Measurements from ENCODE around the gene DOCK2.

Gene DOCK2

DNA sequence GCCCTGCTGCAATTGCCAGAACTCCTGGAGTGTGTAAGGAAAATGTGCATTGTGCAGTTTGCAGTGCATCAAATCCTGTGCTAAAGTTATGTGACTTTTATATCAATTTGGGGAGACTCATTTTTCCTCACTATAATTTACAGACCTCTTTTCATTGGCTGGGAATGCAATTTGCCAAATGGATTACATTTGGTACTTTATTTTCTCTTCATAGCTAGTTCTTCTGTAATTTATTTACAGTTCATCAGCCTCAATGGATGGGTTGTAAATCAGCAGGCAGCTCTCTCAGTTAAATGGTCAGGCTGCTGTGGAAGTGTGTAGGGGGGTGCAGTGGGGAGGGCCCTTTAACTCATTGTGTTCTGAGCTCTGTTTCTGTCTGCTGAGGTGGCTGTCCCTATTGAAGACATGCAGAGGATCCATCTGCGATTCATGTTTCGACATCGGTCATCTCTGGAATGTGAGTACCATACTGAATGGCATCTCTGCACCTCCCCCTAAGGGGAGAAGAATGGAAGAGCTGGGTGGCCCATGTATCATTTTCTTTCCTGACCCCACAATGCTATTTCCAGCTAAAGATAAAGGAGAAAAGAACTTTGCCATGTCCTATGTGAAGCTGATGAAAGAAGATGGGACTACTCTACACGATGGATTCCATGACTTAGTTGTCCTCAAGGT, 74.6 kb downstream of the DOCK2 start:
- Histone ChIP-seq H3K14ac (ENCODE audit: low read length) (no peak overlapping the region), H3K18ac (ENCODE audit: low read length) (no peak overlapping the region), H3K27ac (replicated peaks; ENCODE audit: low read length) (no peak overlapping the region), H3K27me3 (ENCODE audit: control insufficient read depth in 3 of 3, insufficient read depth in 3 of 3, low read depth in 1 of 3, low read length in 3 of 3) (no peaks in the 10 kb centered on the region), H3K9ac (ENCODE audit: low read depth, low read length, poor library complexity) (no peak overlapping the region), H2BK15ac (ENCODE audit: low read length) (no peak overlapping the region), H2BK120ac (ENCODE audit: low read depth, low read length) (no peak overlapping the region), H2AK5ac (ENCODE audit: low read depth, low read length) (no peak overlapping the region), H2BK12ac (ENCODE audit: low read length) (no peak overlapping the region), H3K23ac (ENCODE audit: low read depth, low read length, poor library complexity) (no peak overlapping the region), H2BK5ac (ENCODE audit: low read length) (no peak overlapping the region), H2AFZ (ENCODE audit: low read length) (no peak overlapping the region), H3K4me1 (ENCODE audit: control insufficient read depth in 2 of 2, insufficient read depth in 1 of 2, low read depth in 1 of 2, low read length in 2 of 2) (peaks cover 3 to 6% of the 10 kb centered on the region in 2 donors), H3K9me3 (replicated peaks in 1 of 2; ENCODE audit: control insufficient read depth in 2 of 2, insufficient read depth in 1 of 2, low read depth in 1 of 2, low read length in 2 of 2) (peaks cover 0 to 4% of the 10 kb centered on the region in 2 donors), H3K36me3 (replicated peaks in 1 of 2; ENCODE audit: control insufficient read depth in 2 of 2, insufficient read depth in 2 of 2, low read length in 2 of 2) (no peaks in the 10 kb centered on the region), H3K4me2 (ENCODE audit: insufficient read depth, low read length, poor library complexity, severe bottlenecking) (no peak overlapping the region), H4K8ac (ENCODE audit: low read depth, low read length) (no peak overlapping the region), H4K91ac (ENCODE audit: low read depth, low read length, poor library complexity) (no peak overlapping the region), H3K79me1 (ENCODE audit: low read depth, low read length) (no peaks in the 10 kb centered on the region), H3K4me3 (ENCODE audit: low read length in 2 of 2) (no peak overlapping the region), H3K4ac (ENCODE audit: low read length) (no peak overlapping the region)
- DNase-seq (ENCODE audit: low spot score) = no peak
- no CpG with 5 or more reads among the region's 4 CpGs for WGBS, 2 donors (ENCODE audit: extremely low coverage in 2 of 2, insufficient read length in 2 of 2, insufficient replicate concordance in 1 of 2)

GRCh38 chr5:169712428-169712827, 75.4 kb downstream of the DOCK2 start:
- peaks cover 0 to 4% of the 10 kb centered on the region in 2 donors for H3K9me3 ChIP-seq (replicated peaks in 1 of 2; ENCODE audit: control insufficient read depth in 2 of 2, insufficient read depth in 1 of 2, low read depth in 1 of 2, low read length in 2 of 2)
- H2AFZ ChIP-seq (ENCODE audit: low read length) = no peak overlapping the region
- no peak overlapping the region for H3K18ac ChIP-seq (ENCODE audit: low read length)
- H3K36me3 ChIP-seq (replicated peaks in 1 of 2; ENCODE audit: control insufficient read depth in 2 of 2, insufficient read depth in 2 of 2, low read length in 2 of 2) = no peaks in the 10 kb centered on the region
- H2BK5ac ChIP-seq (ENCODE audit: low read length) = no peak overlapping the region
- no peak overlapping the region for H3K9ac ChIP-seq (ENCODE audit: low read depth, low read length, poor library complexity)
- H4K8ac ChIP-seq (ENCODE audit: low read depth, low read length) = no peak overlapping the region
- no peak overlapping the region for H2BK120ac ChIP-seq (ENCODE audit: low read depth, low read length)
- no peak for DNase-seq (ENCODE audit: low spot score)
- H3K79me1 ChIP-seq (ENCODE audit: low read depth, low read length) = no peaks in the 10 kb centered on the region
- H3K27me3 ChIP-seq (ENCODE audit: control insufficient read depth in 3 of 3, insufficient read depth in 3 of 3, low read depth in 1 of 3, low read length in 3 of 3) = no peaks in the 10 kb centered on the region
- H3K23ac ChIP-seq (ENCODE audit: low read depth, low read length, poor library complexity) = no peak overlapping the region
- H3K4me3 ChIP-seq (ENCODE audit: low read length in 2 of 2) = no peak overlapping the region
- H2AK5ac ChIP-seq (ENCODE audit: low read depth, low read length) = no peak overlapping the region
- no peak overlapping the region for H2BK15ac ChIP-seq (ENCODE audit: low read length)
- no peak overlapping the region for H3K27ac ChIP-seq (replicated peaks; ENCODE audit: low read length)
- H3K4me2 ChIP-seq (ENCODE audit: insufficient read depth, low read length, poor library complexity, severe bottlenecking) = no peak overlapping the region
- H3K4ac ChIP-seq (ENCODE audit: low read length) = no peak overlapping the region
- H3K14ac ChIP-seq (ENCODE audit: low read length) = no peak overlapping the region
- no peak overlapping the region for H2BK12ac ChIP-seq (ENCODE audit: low read length)
- no peak overlapping the region for H4K91ac ChIP-seq (ENCODE audit: low read depth, low read length, poor library complexity)
- H3K4me1 ChIP-seq (ENCODE audit: control insufficient read depth in 2 of 2, insufficient read depth in 1 of 2, low read depth in 1 of 2, low read length in 2 of 2) = peaks cover 3 to 4% of the 10 kb centered on the region in 2 donors

DNA sequence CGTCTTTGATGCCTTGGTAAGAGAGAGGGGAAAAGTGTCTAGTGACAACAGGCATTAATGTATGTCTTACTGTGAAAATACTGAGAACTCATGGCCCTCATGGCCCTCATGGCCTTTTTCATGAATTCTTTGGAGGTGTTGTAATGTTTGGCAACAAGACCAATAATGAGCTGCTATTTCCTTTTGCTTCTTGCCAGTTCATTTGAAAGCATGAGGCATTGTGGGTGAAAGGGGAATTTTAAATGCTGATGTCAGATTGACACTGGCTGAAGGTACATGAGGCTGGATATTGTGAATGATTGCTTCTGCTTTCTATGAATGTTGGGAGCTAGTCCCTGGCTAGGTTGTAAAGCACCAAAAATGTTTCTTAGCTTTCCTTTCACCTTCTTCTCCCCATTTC, 79.2 kb downstream of the DOCK2 start:
- Histone ChIP-seq H3K27me3 (ENCODE audit: control insufficient read depth in 3 of 3, insufficient read depth in 3 of 3, low read depth in 1 of 3, low read length in 3 of 3) (no peaks in the 10 kb centered on the region), H2BK120ac (ENCODE audit: low read depth, low read length) (no peak overlapping the region), H3K9me3 (replicated peaks in 1 of 2; ENCODE audit: control insufficient read depth in 2 of 2, insufficient read depth in 1 of 2, low read depth in 1 of 2, low read length in 2 of 2) (peaks cover 0 to 4% of the 10 kb centered on the region in 2 donors), H3K79me1 (ENCODE audit: low read depth, low read length) (no peaks in the 10 kb centered on the region), H2BK12ac (ENCODE audit: low read length) (no peak overlapping the region), H4K91ac (ENCODE audit: low read depth, low read length, poor library complexity) (no peak overlapping the region), H2AFZ (ENCODE audit: low read length) (no peak overlapping the region), H3K4me2 (ENCODE audit: insufficient read depth, low read length, poor library complexity, severe bottlenecking) (no peak overlapping the region), H3K4me3 (ENCODE audit: low read length in 2 of 2) (no peak overlapping the region), H3K18ac (ENCODE audit: low read length) (no peak overlapping the region), H4K8ac (ENCODE audit: low read depth, low read length) (no peak overlapping the region), H3K27ac (replicated peaks; ENCODE audit: low read length) (no peak overlapping the region), H3K4ac (ENCODE audit: low read length) (no peak overlapping the region), H3K9ac (ENCODE audit: low read depth, low read length, poor library complexity) (no peak overlapping the region), H2AK5ac (ENCODE audit: low read depth, low read length) (no peak overlapping the region), H2BK15ac (ENCODE audit: low read length) (no peak overlapping the region), H3K23ac (ENCODE audit: low read depth, low read length, poor library complexity) (no peak overlapping the region), H3K36me3 (replicated peaks in 1 of 2; ENCODE audit: control insufficient read depth in 2 of 2, insufficient read depth in 2 of 2, low read length in 2 of 2) (no peaks in the 10 kb centered on the region), H2BK5ac (ENCODE audit: low read length) (no peak overlapping the region), H3K14ac (ENCODE audit: low read length) (no peak overlapping the region), H3K4me1 (ENCODE audit: control insufficient read depth in 2 of 2, insufficient read depth in 1 of 2, low read depth in 1 of 2, low read length in 2 of 2) (peaks cover 3 to 4% of the 10 kb centered on the region in 2 donors)
- WGBS, 2 donors (ENCODE audit: extremely low coverage in 2 of 2, insufficient read length in 2 of 2, insufficient replicate concordance in 1 of 2) = no CpG with 5 or more reads among the region's 1 CpG
- no peak for DNase-seq (ENCODE audit: low spot score)

GRCh38 chr5:169717288-169717687, 80.2 kb downstream of the DOCK2 start:
- no peaks in the 10 kb centered on the region for H3K36me3 ChIP-seq (replicated peaks in 1 of 2; ENCODE audit: control insufficient read depth in 2 of 2, insufficient read depth in 2 of 2, low read length in 2 of 2)

More at GRCh38 chr5:169717288-169717687, 80.2 kb downstream of the DOCK2 start:
- Histone ChIP-seq H2BK12ac (ENCODE audit: low read length) (no peak overlapping the region), H3K4me2 (ENCODE audit: insufficient read depth, low read length, poor library complexity, severe bottlenecking) (no peak overlapping the region), H3K27ac (replicated peaks; ENCODE audit: low read length) (no peak overlapping the region), H3K4me1 (ENCODE audit: control insufficient read depth in 2 of 2, insufficient read depth in 1 of 2, low read depth in 1 of 2, low read length in 2 of 2) (no peaks in the 10 kb centered on the region), H3K14ac (ENCODE audit: low read length) (no peak overlapping the region), H2AK5ac (ENCODE audit: low read depth, low read length) (no peak overlapping the region), H2BK15ac (ENCODE audit: low read length) (no peak overlapping the region), H3K9me3 (replicated peaks in 1 of 2; ENCODE audit: control insufficient read depth in 2 of 2, insufficient read depth in 1 of 2, low read depth in 1 of 2, low read length in 2 of 2) (peaks cover 0 to 4% of the 10 kb centered on the region in 2 donors), H3K4me3 (ENCODE audit: low read length in 2 of 2) (no peak overlapping the region), H4K91ac (ENCODE audit: low read depth, low read length, poor library complexity) (no peak overlapping the region), H3K18ac (ENCODE audit: low read length) (no peak overlapping the region), H2BK120ac (ENCODE audit: low read depth, low read length) (no peak overlapping the region), H3K27me3 (ENCODE audit: control insufficient read depth in 3 of 3, insufficient read depth in 3 of 3, low read depth in 1 of 3, low read length in 3 of 3) (no peaks in the 10 kb centered on the region), H2BK5ac (ENCODE audit: low read length) (no peak overlapping the region), H3K23ac (ENCODE audit: low read depth, low read length, poor library complexity) (no peak overlapping the region), H3K4ac (ENCODE audit: low read length) (no peak overlapping the region), H3K9ac (ENCODE audit: low read depth, low read length, poor library complexity) (no peak overlapping the region), H2AFZ (ENCODE audit: low read length) (no peak overlapping the region), H4K8ac (ENCODE audit: low read depth, low read length) (no peak overlapping the region), H3K79me1 (ENCODE audit: low read depth, low read length) (no peaks in the 10 kb centered on the region)
- no peak for DNase-seq (ENCODE audit: low spot score)
- no CpG with 5 or more reads among the region's 3 CpGs for WGBS, 2 donors (ENCODE audit: extremely low coverage in 2 of 2, insufficient read length in 2 of 2, insufficient replicate concordance in 1 of 2)

Measured in neuronal stem cell (in vitro differentiated cells).